ENCODE measurements around the gene DNAI4. TPM values are rescaled to one million over a fixed set of nuclear protein-coding genes. Genes with fewer than 3 reads are reported as not detected.

The DNAI4 gene
- total RNA-seq, 2 donors from 2014 or later: 0.66 to 9.1 TPM

DNA sequence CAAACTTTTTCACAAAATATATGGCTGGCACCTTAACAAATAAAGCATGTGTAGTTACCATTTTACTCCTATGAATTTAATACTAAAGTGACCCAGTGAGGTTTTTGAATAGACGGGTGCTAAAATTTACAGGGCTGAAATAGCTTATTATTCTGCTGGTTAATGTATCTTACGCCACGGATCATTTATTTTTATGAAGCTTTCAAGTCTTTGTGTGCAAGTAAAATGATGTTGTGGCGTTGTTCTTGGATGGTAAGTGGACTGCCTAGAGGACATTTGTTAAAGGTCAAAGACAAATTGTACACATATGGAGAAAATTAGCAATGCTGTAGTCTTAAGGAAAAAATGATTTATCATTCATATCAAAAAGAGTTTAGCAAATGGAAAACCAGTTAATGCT is 146.4 kb downstream of the DNAI4 start:
- TF ChIP-seq POLR2A (IDR thresholded peaks at IDR 0.05): no peak
- TF ChIP-seq, protein P1, sequence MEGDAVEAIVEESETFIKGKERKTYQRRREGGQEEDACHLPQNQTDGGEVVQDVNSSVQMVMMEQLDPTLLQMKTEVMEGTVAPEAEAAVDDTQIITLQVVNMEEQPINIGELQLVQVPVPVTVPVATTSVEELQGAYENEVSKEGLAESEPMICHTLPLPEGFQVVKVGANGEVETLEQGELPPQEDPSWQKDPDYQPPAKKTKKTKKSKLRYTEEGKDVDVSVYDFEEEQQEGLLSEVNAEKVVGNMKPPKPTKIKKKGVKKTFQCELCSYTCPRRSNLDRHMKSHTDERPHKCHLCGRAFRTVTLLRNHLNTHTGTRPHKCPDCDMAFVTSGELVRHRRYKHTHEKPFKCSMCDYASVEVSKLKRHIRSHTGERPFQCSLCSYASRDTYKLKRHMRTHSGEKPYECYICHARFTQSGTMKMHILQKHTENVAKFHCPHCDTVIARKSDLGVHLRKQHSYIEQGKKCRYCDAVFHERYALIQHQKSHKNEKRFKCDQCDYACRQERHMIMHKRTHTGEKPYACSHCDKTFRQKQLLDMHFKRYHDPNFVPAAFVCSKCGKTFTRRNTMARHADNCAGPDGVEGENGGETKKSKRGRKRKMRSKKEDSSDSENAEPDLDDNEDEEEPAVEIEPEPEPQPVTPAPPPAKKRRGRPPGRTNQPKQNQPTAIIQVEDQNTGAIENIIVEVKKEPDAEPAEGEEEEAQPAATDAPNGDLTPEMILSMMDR (IDR thresholded peaks at IDR 0.05): no peak
- no peak for DNase-seq
- no peaks in the 10 kb centered on the region for H3K36me3 ChIP-seq (replicated peaks in 1 of 2; ENCODE audit: insufficient read depth in 1 of 2, low read depth in 2 of 2)
- intact Hi-C loops (cut with DNase I): no loop called here
- H3K4me3 ChIP-seq: no peak overlapping the region
- no peaks in the 10 kb centered on the region for H3K27me3 ChIP-seq
- H3K9me3 ChIP-seq: no peaks in the 10 kb centered on the region
- H3K27ac ChIP-seq: no peak overlapping the region
- no peak for ATAC-seq
- no peaks in the 10 kb centered on the region for H3K4me1 ChIP-seq
- WGBS, 2 donors: 62 to 67% methylated on average over 4 of the region's 4 CpGs

DNA sequence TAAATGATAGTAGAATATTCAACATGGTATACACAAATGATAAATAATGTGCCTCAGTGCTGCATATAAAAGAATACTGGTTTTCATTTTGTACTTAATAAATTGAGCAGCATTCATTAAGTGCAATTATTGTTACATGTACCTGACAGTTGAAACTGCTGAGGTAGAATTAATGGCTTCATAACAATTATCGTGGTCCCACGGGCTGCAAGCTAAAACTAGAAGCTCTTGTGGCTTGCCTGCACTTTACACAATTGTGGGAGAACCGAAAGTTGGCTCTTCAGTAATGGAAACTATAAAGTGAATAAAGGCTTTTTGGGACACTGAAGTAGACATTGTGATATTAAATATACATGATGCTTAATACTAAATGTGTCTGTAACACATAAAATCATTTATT is 146.8 kb downstream of the DNAI4 start:
- H3K9me3 ChIP-seq: no peaks in the 10 kb centered on the region
- H3K27me3 ChIP-seq: no peaks in the 10 kb centered on the region
- ATAC-seq: no peak
- 60 to 65% methylated on average over 3 of the region's 3 CpGs for WGBS, 2 donors
- intact Hi-C loops (cut with DNase I): no loop called here
- no peak overlapping the region for H3K4me3 ChIP-seq
- no peaks in the 10 kb centered on the region for H3K36me3 ChIP-seq (replicated peaks in 1 of 2; ENCODE audit: insufficient read depth in 1 of 2, low read depth in 2 of 2)
- DNase-seq: no peak
- H3K27ac ChIP-seq: no peak overlapping the region
- H3K4me1 ChIP-seq: no peaks in the 10 kb centered on the region
- TF ChIP-seq, protein P1 (IDR thresholded peaks at IDR 0.05): no peak
- no peak for TF ChIP-seq POLR2A (IDR thresholded peaks at IDR 0.05)

- H3K36me3 ChIP-seq (replicated peaks in 1 of 2; ENCODE audit: insufficient read depth in 1 of 2, low read depth in 2 of 2): no peaks in the 10 kb centered on the region
- DNase-seq: no peak
- H3K9me3 ChIP-seq: no peaks in the 10 kb centered on the region
- 86 to 89% methylated on average over 3 of the region's 3 CpGs for WGBS, 2 donors
- ATAC-seq: no peak
- intact Hi-C loops (cut with DNase I): no loop called here
- H3K4me3 ChIP-seq: no peak overlapping the region
- H3K27me3 ChIP-seq: no peaks in the 10 kb centered on the region
- no peaks in the 10 kb centered on the region for H3K4me1 ChIP-seq
- H3K27ac ChIP-seq: no peak overlapping the region
- TF ChIP-seq, protein P1 (IDR thresholded peaks at IDR 0.05): no peak
- TF ChIP-seq POLR2A (IDR thresholded peaks at IDR 0.05): no peak
Observed at GRCh38 chr1:66775646-66776045, 149.0 kb downstream of the DNAI4 start.

- TF ChIP-seq, protein P1 (IDR thresholded peaks at IDR 0.05): no peak
- no peak for TF ChIP-seq POLR2A (IDR thresholded peaks at IDR 0.05)
- H3K9me3 ChIP-seq: no peaks in the 10 kb centered on the region
- H3K36me3 ChIP-seq (replicated peaks in 1 of 2; ENCODE audit: insufficient read depth in 1 of 2, low read depth in 2 of 2): no peaks in the 10 kb centered on the region
- H3K4me3 ChIP-seq: no peak overlapping the region
- no peaks in the 10 kb centered on the region for H3K27me3 ChIP-seq
- no peak for ATAC-seq
- no peak for DNase-seq
- WGBS, 2 donors: 28 to 45% methylated on average over 2 of the region's 2 CpGs
- intact Hi-C loops (cut with DNase I): no loop called here
- no peaks in the 10 kb centered on the region for H3K4me1 ChIP-seq
- no peak overlapping the region for H3K27ac ChIP-seq
Observed at GRCh38 chr1:66774438-66774837, 150.2 kb downstream of the DNAI4 start.

GRCh38 chr1:66773227-66773626 is 151.4 kb downstream of the DNAI4 start:
- no peaks in the 10 kb centered on the region for H3K9me3 ChIP-seq
- intact Hi-C loops (cut with DNase I): no loop called here
- no peaks in the 10 kb centered on the region for H3K36me3 ChIP-seq (replicated peaks in 1 of 2; ENCODE audit: insufficient read depth in 1 of 2, low read depth in 2 of 2)
- no peak for TF ChIP-seq POLR2A (IDR thresholded peaks at IDR 0.05)
- TF ChIP-seq, protein P1 (IDR thresholded peaks at IDR 0.05): no peak
- ATAC-seq: no peak
- no peak overlapping the region for H3K4me3 ChIP-seq
- no peak for DNase-seq
- H3K27me3 ChIP-seq: no peaks in the 10 kb centered on the region
- no peak overlapping the region for H3K27ac ChIP-seq
- no peaks in the 10 kb centered on the region for H3K4me1 ChIP-seq
- WGBS, 2 donors: 77 to 89% methylated on average over 2 of the region's 2 CpGs

All from body of pancreas (tissue), 4 donors.